HG03196 (cell line): ENCODE results near the gene ARF5.
"Not testable (repeated sequence)": the region's sequence is repeated elsewhere in the genome, so short reads cannot be mapped to it uniquely, and the experiment has no call there.

ENCODE experiments used
- ATAC-seq: cut with Tn5 transposase; IDR thresholded peaks from one replicate; pipeline ENCODE4 v1.9.1; 2021; ENCODE audit not compliant: unreplicated experiment

Gene ARF5

DNA sequence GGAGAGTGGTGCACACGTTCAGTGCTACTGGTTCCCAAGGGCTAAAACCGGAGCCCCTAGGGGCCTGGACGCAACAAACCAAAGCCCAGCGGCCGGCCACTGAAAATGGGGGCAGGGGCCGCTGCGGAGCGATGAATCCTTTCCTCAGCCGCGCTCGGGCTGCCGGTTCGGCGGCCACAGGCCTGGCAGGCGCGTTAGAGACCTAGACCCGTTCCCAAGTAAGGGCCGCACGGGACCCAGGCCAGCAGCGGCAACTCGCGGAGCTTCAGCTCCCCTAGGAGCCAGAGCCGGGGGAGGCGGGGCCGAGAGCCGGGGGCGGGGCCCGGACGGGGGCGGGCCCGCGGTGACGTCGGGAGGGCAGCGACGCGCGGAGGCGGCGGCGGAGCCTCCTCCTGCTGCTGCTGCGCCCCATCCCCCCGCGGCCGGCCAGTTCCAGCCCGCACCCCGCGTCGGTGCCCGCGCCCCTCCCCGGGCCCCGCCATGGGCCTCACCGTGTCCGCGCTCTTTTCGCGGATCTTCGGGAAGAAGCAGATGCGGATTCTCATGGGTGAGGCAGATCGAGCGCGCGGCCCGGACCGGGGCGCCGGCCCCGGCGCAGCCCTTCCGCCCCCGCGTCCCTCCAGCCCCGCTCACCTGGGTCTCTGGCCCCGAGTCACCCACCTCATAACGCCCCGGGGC, at the start of gene ARF5:
ARF5 (plus strand) TSS at position 393 of the 678 bp plus-strand sequence; CDS start at position 481, 88 bp downstream.
- peak; percentile 68 for ATAC-seq

DNA sequence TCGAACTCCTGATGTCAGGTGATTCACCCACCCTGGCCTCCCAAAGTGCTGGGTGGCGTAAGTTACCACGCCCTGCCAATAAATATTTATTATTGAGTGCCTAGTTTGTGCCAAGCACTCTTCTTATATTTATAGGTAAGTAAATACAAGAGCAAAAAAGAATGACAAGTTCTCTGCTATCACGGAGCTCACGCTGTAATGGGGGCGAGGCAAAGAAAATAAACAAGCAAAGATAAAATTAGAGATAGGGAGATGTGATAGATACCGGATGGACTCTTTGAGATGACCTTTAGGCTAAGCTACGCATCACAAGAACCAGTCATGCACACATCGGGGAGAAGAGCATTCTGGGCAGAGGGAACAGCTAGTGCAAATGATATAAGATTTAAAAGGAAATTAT, 49.1 kb upstream of the ARF5 start:
- ATAC-seq: no peak

DNA sequence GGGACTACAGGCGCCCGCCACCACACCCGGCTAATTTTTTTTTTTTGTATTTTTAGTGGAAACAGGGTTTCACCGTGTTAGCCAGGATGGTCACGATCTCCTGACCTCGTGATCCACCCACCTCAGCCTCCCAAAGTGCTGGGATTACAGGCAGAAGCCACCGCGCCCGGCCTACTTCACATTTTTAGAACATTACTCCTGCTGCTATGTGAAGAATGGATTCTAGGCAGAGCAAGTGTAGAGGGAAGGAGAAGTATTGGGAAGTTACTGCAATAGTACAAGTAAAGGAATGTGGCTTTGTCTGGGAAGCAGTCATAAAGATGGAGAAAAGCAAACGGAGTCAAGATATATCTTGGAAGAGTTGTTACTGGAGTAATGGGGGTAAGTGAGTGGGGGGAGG, 47.8 kb upstream of the ARF5 start:
- ATAC-seq: not testable (repeated sequence)

DNA sequence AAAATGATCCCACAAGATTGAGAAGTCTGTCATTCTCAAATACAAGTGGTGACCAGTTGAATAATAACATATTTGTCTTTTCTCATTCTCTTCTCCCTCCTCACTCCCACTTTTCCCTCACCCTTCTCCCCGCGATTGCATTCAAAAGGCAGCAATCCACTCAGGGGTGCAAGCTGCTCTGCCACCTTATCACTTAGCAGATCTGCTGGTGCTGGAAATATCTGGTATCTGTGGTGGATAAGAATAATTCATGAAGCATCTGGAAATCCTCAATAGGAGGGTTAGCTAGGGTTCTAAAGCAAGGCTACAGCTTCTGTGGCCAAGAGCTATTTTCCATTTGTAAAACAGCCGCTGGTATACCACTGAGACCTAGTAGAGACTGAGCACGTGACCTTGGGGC, 46.7 kb upstream of the ARF5 start:
- no peak for ATAC-seq

DNA sequence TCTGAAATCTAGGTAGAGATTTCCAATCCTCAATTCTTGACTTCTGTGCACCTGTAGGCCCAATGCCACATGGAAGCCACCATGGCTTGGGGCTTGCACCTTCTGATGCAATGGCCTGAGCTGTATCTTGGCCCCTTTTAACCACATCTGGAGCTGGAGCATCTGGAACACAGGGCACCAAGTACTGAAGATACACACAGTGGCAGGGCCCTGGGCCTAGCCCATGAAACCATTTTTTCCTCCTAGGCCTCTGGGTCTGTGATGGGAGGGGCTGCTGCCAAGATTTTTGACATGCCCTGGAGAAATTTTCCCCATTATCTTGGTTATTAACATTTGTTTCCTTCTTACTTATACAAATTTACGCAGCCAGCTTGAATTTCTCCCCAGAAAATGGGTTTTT, 41.9 kb upstream of the ARF5 start:
- ATAC-seq: no peak

DNA sequence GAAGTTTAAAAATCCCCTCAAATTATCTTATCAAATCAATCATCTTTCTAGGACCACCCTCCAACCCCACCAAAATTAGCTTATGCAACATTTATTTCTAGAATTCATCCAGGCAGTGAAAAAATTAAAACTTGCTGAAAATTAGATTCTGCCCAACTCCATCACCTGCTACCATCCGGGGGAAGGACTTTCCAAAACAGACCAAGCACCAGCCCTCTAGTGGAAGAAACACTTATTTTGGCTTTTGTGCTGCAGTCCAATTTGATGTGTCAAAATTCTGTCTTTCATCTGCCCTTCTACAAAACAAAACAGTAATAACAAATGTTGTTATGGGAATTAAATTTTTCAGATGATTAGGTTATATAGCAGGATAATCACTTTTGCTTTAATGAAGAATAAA, 38.0 kb upstream of the ARF5 start:
- ATAC-seq: no peak

DNA sequence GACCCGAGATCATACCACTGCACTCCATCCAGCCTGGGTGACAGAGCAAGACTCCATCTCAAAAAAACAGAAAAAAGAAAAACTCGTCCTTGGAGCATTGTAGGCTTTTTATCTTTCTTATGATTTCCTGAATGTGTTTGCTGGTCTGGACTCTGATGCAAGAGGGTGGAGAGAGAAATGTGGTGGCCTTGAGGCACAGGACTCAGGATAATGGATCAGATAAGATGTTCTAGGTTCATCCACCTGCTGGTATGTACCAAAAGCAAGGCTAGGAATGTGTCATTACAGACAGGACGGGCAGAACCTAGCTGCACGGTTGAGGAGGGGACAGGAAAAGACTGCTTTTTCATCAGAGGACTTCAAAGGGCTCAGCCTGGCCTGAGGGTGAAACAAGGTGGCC, 36.3 kb upstream of the ARF5 start:
- no peak for ATAC-seq

DNA sequence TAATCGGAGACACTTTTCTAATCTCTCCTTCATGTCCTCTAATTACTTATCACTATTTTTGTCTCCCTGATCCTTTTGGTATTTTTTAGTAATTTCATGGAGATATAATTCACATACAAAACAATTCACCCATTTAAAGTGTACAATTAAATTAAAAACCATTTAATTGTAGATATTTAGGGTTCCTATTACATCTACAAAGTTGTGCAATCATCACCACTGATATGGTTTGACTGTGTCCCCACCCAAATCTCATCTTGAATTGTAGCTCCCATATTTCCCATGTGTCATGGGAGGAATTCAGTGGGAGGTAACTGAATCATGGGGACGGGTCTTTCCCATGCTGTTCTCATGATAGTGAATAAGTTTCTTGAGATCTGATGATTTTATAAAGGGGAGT, 31.8 kb upstream of the ARF5 start:
- no peak for ATAC-seq

DNA sequence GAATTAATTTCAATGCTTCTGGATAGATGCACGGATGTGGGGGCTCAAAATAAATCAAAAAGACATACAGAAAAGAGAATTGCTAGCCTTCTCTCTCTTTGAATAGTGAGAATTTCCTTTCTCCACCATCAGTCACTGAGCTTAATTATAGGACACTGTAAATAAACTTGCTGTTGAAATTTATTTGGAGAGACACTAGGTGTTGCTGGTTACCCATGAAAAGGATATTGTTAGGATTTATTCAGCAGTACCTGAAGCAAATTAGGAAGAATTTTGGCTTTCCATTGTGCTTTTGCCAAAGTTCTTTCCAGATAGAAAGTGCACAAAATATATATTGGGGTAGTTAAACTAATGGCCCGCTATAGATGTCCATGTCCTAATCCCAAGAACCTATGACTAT, 30.4 kb upstream of the ARF5 start:
- no peak for ATAC-seq

DNA sequence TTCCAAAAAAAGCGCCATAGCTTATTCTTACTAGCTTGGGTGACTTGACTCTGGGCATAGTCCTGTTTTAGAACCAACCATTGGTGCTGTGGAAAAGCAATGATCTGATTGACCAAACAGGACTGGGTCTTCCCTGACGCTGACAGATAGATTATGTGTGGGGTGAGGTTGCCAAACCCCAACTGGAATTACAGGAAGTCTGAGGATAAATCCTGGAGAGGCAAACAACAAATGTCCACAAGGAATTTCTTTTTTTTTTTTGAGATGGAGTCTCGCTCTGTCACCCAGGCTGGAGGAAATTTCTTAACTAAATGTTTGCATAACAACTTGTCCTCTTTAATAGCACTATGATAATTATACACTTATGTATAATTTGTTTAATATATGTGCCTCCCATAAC, 22.0 kb upstream of the ARF5 start:
- ATAC-seq: no peak

DNA sequence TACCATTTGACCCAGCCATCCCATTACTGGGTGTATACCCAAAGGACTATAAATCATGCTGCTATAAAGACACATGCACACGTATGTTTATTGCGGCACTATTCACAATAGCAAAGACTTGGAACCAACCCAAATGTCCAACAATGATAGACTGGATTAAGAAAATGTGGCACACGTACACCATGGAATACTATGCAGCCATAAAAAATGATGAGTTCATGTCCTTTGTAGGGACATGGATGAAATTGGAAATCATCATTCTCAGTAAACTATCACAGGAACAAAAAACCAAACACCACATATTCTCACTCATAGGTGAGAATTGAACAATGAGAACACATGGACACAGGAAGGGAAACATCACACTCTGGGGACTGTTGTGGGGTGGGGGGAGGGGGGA, 20.2 kb upstream of the ARF5 start:
- ATAC-seq: not testable (repeated sequence)

DNA sequence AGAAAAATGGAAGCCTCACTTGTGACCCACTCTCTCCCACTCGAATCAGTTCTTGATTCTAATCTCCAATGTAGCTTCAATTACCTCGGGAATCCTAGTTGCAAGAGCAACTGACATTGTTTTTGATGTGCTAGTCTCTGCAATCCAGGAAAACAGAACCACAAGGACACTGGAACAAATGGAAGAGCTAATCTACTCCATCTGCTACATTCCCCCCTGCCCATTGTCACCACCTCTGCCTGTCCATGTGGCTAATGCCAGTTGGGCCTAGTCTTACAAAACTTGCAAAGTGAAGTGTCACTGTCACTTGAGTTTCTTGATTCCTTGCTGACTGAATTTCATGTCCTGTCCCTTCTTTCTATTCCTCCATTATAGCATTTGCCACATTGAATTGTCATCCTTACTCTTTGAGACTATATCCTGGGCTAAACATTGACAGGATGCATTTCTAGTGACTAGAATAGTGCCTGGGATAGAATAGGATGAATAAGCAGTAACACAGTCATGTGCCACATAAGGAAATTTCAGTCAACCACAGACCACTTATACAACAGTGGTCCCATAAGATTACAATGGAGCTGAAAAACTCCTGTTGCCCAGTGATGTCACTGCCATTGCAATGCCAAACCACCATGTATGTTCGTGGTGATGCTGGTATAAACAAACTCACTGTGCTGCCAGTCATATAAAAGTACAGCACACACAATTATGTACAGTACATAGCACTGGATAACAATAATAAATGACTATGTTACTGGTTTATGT, 16.3 kb upstream of the ARF5 start:
- no peak for ATAC-seq

DNA sequence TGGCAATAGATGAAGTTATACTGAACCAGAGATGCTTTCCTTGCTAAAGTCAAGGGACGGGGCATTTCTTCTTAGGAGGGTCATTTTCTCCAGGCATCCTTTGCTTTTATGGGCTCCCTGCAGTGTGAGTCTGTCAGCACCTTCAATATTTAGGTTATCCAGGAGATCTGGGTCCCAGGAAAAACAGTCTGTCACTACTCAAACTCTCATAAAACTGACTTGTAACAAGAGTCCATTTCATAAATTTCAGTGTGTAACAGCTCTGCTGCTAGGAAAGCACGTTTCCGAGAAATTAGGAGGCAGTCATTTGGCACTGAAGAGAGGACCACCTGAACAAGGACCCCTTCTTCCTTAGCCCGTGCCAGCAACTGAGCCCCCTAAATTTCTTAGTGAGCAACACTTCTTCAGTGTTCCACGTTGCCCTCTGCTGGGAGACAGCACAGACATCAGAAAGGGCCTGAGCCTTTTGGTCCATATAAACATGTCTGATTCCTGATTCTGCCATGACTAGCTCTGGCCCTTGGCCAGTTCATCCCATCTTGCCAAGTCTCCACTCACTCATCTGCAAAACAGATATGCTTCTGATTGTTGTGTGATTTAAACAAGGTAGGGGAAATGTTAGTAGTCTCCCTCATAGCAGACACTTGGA, 10.1 kb upstream of the ARF5 start:
- no peak for ATAC-seq

DNA sequence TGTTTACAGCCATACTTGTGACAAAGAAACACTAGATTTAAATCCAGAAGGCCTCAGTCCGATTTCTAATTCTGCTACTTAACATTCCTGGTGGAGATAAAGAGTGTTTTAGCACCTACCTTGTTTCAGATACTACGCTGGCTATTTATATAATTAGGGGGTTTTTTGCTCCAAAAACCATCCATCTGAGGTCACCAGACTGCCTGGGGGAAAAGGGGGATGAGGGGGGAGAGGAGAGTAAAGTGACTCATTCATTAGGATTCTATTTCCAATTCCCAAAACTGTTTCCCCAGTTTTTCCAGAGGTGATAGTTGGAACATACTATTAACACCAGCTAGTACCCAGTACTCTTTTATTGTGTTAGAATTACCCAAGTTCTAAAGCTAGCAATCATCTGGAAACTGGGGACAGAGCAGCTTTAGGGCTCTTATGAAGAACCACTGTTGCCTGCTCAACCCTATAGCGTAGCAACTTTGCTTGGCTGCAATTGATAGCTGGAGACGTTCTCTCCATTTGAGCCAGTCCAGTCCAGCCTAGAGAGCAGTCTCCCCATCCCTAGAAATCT, 9.4 kb upstream of the ARF5 start:
- ATAC-seq: no peak

DNA sequence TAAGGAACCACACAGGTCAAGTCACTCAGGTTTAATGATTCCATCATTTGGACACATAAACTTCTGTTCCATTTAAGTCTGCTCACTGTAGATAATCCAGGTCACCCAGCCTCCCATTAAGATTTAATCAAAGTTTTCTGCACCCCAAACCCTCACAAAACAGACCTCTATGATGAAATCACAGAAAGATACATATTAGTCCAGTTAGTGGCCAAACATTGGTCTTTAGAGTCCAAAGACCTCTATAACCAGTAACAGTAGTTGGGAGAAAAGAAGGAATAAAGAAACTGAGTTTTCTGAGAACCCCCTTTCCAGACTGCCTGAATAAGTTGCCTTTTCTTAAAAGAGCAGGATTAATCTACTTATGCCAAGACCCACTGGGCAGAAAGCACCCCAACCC, 7.6 kb upstream of the ARF5 start:
- no peak for ATAC-seq

DNA sequence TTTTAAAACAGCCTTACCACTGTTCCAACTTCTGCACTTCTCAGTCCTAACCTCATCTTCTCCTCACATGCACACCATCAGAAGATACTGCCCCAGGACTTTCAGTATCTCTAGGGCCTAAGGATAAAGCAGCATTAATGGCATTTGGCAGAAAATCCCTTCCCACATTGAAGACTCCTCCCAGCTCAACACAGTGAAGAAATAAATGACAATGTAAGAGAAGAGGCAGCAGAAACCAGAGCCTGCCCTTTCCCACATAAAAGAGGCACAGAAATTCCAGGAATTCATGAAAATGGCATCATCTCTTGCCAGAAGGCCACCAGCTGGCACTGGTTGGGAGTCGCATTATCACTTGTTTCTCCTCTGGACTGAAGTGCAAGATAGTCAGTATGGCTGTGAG, 6.5 kb upstream of the ARF5 start:
- ATAC-seq: no peak

DNA sequence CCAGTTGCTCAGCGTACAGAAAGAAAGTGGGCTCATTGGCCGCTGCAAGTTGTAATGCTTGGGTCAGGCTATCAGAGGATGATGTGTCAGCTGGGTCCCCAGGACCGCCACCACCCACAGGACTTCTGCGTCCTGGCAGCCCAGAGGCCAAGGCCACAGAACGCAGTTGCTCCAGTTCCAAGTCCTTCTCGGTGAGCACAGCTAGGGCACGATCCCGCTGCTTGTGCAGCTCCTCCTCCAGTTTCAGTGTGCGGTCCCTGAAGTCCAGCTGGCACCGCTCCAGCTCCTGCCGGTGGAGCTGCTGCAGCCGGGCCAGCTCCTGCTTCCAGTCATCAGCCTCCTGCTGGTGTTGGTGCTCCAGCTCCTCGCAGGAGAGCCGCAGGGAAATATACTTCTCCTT, 5.8 kb upstream of the ARF5 start:
- no peak for ATAC-seq

DNA sequence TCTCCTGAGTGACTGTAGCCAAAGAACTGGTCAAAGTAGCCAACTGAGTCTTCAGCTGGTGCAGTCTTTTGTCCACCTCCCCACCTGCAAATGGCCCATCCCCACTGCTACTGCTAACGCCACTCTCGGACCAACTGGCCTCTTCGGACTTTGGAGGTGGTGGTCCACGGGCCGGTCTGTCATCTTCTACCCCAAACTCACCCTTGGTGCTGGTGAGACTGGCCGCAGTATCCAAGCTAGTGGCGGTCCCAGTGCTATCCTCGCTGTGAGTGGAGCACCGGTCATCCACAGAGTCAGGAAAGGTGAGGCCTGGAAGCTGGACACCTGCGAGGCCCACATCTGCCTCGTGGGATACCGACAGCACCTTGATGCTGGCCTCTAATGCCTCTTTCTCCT, 3.6 kb upstream of the ARF5 start:
- ATAC-seq: no peak

DNA sequence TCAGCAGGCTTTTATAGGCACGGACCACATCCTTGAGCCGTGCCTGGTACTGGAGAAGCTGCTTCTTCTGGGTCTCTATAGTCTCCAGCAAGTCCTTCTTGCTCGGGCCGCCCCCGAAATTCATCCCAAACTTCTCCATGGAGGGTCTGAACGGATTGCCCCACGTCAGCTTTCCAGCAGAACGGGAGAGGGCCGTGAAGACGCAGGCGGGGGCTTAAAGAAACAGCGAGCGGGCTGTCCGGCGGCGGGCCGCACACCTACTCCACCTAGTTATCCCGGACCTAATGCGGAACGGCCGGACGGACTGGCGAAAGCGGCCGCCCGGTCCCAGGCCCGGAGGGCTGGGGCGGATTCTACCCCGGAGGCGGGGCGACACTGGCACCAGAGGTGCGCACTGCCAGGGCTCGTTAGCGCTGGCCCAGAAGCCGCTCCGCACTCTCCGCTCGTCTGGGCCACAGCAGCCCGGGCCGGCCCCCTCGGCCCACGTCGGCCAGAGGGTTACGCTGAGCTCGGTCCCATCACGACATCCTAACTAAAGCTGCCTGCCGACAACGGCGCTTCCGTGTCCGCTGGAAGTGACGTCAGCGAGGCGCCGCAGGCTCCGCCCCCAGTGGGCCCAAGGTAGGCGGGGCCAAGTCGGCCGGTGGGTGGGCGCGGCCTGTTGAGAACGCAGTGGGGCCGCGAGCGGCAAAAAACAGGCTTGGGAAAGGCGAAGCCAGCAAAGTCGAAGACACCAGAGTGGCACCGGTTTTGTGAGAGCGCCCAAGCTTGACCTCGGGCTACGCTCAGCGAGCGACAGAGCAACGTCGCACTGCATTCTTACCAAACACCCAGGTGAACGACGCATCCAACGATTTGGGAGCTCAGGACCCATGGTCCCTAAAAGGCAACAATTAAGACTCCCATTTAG, 2.9 kb upstream of the ARF5 start, which contains the start of gene GCC1:
GCC1 (minus strand) TSS at position 553 of the 910 bp plus-strand sequence; CDS start at position 139, 414 bp downstream.
- ATAC-seq: peak; percentile 84

DNA sequence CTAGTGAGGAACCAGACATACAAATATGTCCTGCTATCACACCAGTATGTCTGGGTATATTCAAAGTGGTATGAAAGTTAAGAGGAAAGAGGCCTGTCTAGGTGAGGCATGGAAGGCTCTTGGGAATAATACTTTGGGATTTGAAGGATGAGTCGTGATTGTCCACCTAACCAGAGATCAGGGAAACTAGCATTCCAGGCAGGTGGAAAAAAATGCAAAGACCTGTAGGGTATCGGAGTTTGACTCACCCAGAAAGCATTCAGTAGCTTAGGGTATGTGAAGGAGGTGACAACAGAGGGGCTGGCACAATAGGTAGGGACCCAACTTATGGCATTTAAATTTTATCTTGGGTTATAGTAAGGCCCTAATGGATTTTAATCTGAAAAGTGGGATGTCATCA, 1.9 kb upstream of the ARF5 start:
- no peak for ATAC-seq

DNA sequence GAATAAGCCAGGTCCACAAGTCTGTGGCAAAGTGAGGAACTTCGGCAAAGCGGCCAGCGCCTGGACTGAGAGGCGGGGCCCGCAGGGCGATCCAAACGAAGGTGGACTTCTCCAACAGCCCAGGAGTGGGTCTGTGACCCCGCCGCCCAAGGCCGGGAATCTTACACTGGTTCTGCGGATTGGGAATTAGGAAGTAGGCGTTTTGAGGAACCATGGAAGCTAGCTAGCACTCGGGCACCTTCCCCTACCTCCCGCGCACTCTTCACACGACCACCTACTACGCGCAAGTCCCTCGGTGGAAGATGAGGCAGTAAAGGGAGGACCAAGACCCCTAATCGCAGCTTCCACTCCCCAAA, 570 bp upstream of the ARF5 start:
- no peak for ATAC-seq
